ENCODE results near the gene INO80B. TPM values are rescaled to one million over a fixed set of nuclear protein-coding genes. Genes with fewer than 3 reads are reported as not detected.
A peak's percentile ranks its signal among the peaks of the same experiment; 100 is the strongest.
"Not testable (repeated sequence)": the region's sequence is repeated elsewhere in the genome, so short reads cannot be mapped to it uniquely, and the experiment has no call there.

INO80B gene
- total RNA-seq, 2 experiments from 2014 or later: 41.3 to 41.8 TPM

DNA sequence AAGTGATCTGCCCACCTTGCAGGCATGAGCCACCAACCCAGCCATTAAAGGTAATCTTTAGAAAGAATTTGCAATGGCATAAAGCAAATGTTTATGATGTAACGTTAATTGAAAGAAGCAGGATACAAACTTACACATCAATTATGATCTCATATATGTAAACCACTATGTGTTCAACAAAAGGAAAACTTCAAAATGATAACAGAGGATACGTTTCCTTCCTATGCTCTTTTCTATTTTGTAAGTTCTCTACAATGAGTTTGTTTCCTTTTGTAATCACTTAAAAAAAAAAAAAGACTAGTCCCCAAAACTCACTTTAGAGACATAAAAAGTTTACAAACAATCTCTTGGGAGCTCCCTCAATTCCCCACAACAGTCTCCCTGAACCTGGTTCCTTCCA, 34.9 kb upstream of the INO80B start:
- ATAC-seq (ENCODE audit: poor library complexity): no peak
- H3K36me3 Mint-ChIP-seq (ENCODE audit: low read depth): peaks cover 5% of the 10 kb centered on the region
- ChIA-PET CTCF (interaction anchor here (1.2 kb wide), 1 partner anchor 63 kb away, joined by 3 read pairs; the partner anchor contains the start of genes CCDC142 and TTC31), POLR2A (interaction anchor here (0.6 to 3.0 kb wide), 3 partner anchors 19 to 38 kb away, joined by 4 to 25 read pairs (median 15); partner anchors contain the start of gene WBP1)
- H3K4me3 ChIP-seq (ENCODE audit: low read length): no peak overlapping the region
- peaks cover 4% of the 10 kb centered on the region for H3K36me3 ChIP-seq (ENCODE audit: insufficient read depth, low read length)
- H3K4me1 ChIP-seq (ENCODE audit: insufficient read depth, low read length): peaks cover 31% of the 10 kb centered on the region
- peaks cover 0 to 3% of the 10 kb centered on the region in 2 experiments for H3K27me3 ChIP-seq (ENCODE audit: control insufficient read depth in 1 of 2, insufficient read depth in 2 of 2, low read length in 2 of 2)
- peak overlapping the region; percentile 76 for H3K4me3 Mint-ChIP-seq
- H3K9me3 ChIP-seq (ENCODE audit: control insufficient read depth in 1 of 2, insufficient read depth in 1 of 2, low read length in 2 of 2): peaks cover 0 to 2% of the 10 kb centered on the region in 2 experiments
- H3K27me3 Mint-ChIP-seq: no peaks in the 10 kb centered on the region
- H3K4me1 Mint-ChIP-seq (ENCODE audit: low read depth): peaks cover 48% of the 10 kb centered on the region
- TF ChIP-seq, protein P1, sequence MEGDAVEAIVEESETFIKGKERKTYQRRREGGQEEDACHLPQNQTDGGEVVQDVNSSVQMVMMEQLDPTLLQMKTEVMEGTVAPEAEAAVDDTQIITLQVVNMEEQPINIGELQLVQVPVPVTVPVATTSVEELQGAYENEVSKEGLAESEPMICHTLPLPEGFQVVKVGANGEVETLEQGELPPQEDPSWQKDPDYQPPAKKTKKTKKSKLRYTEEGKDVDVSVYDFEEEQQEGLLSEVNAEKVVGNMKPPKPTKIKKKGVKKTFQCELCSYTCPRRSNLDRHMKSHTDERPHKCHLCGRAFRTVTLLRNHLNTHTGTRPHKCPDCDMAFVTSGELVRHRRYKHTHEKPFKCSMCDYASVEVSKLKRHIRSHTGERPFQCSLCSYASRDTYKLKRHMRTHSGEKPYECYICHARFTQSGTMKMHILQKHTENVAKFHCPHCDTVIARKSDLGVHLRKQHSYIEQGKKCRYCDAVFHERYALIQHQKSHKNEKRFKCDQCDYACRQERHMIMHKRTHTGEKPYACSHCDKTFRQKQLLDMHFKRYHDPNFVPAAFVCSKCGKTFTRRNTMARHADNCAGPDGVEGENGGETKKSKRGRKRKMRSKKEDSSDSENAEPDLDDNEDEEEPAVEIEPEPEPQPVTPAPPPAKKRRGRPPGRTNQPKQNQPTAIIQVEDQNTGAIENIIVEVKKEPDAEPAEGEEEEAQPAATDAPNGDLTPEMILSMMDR (IDR thresholded peaks at IDR 0.05): no peak
- no peaks in the 10 kb centered on the region for H3K9me3 Mint-ChIP-seq
- H3K27ac ChIP-seq (ENCODE audit: low read depth in 1 of 2, low read length in 2 of 2): no peak overlapping the region
- intact Hi-C loops (cut with DNase I, micrococcal nuclease): loop anchor here in 1 of 2 experiments (2.0 to 5.0 kb wide), 2 partner anchors 35 to 52 kb away; partner anchors contain the start of genes INO80B and MRPL53
- peak in 1 of 14 experiments; percentile 10 for DNase-seq
- peak overlapping the region; percentile 96 for H3K27ac Mint-ChIP-seq

DNA sequence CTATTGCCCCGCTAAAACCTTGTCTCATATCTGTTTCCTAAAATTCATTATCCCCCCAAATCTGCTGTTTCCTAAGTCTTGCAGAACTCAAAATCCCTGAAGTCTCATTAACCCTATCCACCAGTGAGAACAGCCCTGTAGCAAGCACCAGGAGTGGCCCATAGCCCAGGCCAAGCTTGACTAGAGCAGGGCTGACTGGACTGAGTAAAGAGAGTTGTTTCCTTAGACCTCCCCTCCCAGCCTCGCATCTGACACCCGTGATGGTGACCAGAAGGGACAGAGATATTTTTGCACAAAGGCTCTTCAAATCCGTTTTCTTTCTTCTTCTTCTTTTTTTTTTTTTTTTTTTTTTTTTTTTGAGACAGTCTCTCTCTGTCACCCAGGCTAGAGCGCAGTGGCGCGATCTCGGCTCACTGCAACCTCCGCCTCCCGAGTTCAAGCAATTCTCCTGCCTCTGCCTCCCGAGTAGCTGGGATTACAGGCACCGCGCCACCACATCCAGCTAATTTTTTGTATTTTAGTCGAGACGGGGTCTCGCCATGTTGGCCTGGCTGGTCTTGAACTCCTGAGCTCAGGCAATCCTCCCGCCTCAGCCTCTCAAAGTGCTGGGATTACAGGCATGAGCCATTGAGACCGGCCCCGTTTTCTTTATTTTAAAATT, 34.3 kb upstream of the INO80B start:
- peak overlapping the region; percentile 100 for H3K4me3 Mint-ChIP-seq
- H3K27ac ChIP-seq (ENCODE audit: low read depth in 1 of 2, low read length in 2 of 2): peak overlapping the region; percentile 82 to 90
- not testable (repeated sequence) for H3K27me3 ChIP-seq (ENCODE audit: control insufficient read depth in 1 of 2, insufficient read depth in 2 of 2, low read length in 2 of 2); H3K36me3 Mint-ChIP-seq (ENCODE audit: low read depth); H3K9me3 ChIP-seq (ENCODE audit: control insufficient read depth in 1 of 2, insufficient read depth in 1 of 2, low read length in 2 of 2); H3K9me3 Mint-ChIP-seq; H3K36me3 ChIP-seq (ENCODE audit: insufficient read depth, low read length); H3K27me3 Mint-ChIP-seq; ATAC-seq (ENCODE audit: poor library complexity)
- POLR2A ChIA-PET: interaction anchor here (0.6 to 3.0 kb wide), 14 partner anchors 19 to 242 kb away, joined by 3 to 25 read pairs (median 4); partner anchors contain the start of genes INO80B, MOB1A, MRPL53 and TTC31
- H3K27ac Mint-ChIP-seq: peak overlapping the region; percentile 96
- peak in 1 of 14 experiments; percentile 15 for DNase-seq
- peaks cover 25% of the 10 kb centered on the region for H3K4me1 ChIP-seq (ENCODE audit: insufficient read depth, low read length)
- intact Hi-C loops (cut with DNase I, micrococcal nuclease): loop anchor here (1.0 to 5.0 kb wide), 4 partner anchors 34 to 63 kb away; partner anchors contain the start of genes INO80B (in 1 of the 2), MRPL53 (in 1 of the 2) and TTC31 (in 1 of the 2)
- H3K4me1 Mint-ChIP-seq (ENCODE audit: low read depth): peaks cover 44% of the 10 kb centered on the region
- peak overlapping the region; percentile 98 for H3K4me3 ChIP-seq (ENCODE audit: low read length)
- CTCF ChIA-PET: interaction anchor here (1.0 to 1.2 kb wide), 3 partner anchors 29 to 63 kb away, joined by 3 to 7 read pairs (median 6); partner anchors contain the start of genes CCDC142, INO80B and TTC31

DNA sequence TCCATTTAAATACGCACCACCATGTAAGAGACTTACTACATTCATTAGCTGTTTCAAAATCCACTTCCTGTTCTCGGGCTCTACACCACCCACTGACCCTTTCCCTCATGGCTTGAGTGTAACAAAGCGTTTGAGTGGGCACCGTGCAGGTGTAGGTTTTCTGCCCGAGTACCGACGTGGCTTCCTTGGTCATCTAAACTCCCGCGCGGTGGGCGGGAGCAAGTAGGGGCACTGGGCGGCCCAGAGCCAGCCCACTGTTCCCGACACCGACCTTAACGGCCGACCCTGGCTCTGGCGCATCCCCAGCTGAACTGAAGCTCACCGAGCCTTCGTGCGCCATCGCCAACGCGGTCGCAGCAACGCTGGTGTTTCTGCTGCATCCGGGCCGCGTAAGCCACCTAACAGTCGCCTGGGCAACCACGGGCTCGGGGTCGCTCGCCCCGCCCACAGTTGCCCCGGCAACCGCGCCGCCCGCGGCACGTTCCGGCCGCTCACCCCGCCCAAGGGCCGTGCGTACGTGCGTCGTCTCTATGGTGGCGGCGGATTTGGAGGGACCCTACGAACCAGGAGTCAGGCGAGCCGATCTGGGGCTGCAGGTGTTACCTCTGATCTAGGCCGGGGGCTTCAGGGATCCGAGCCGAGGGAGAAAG, 33.5 kb upstream of the INO80B start, which contains the start of the genes C2orf81 and WDR54:
C2orf81 (minus strand) TSS at position 399 of the 650 bp plus-strand sequence; CDS start at position 340, 59 bp downstream.
WDR54 (plus strand) TSS at position 510 of the 650 bp plus-strand sequence. CDS start 424 bp downstream, outside the sequence.
- H3K4me1 Mint-ChIP-seq (ENCODE audit: low read depth): peaks cover 39% of the 10 kb centered on the region
- TF ChIP-seq, protein P1 (IDR thresholded peaks at IDR 0.05): no peak
- ATAC-seq (ENCODE audit: poor library complexity): peak; percentile 82
- H3K27me3 Mint-ChIP-seq: no peaks in the 10 kb centered on the region
- Histone ChIP-seq H3K4me3 (ENCODE audit: low read length) (peak within 1 kb of the TSS; percentile 98), H3K9me3 (ENCODE audit: control insufficient read depth in 1 of 2, insufficient read depth in 1 of 2, low read length in 2 of 2) (no peaks in the 10 kb centered on the region), H3K27ac (ENCODE audit: low read depth in 1 of 2, low read length in 2 of 2) (peak within 1 kb of the TSS; percentile 82 to 98), H3K4me1 (ENCODE audit: insufficient read depth, low read length) (peaks cover 20% of the 10 kb centered on the region), H3K36me3 (ENCODE audit: insufficient read depth, low read length) (peaks cover 11% of the 10 kb centered on the region), H3K27me3 (ENCODE audit: control insufficient read depth in 1 of 2, insufficient read depth in 2 of 2, low read length in 2 of 2) (no peaks in the 10 kb centered on the region)
- POLR2A ChIA-PET: interaction anchor here (0.7 to 3.0 kb wide), 14 partner anchors 18 to 242 kb away, joined by 3 to 25 read pairs (median 5); partner anchors contain the start of genes CCDC142, INO80B, MOB1A and MRPL53
- peak within 1 kb of the TSS; percentile 100 for H3K4me3 Mint-ChIP-seq
- H3K9me3 Mint-ChIP-seq: no peaks in the 10 kb centered on the region
- intact Hi-C loops (cut with DNase I, micrococcal nuclease): loop anchor here (1.0 to 5.0 kb wide), 4 partner anchors 33 to 62 kb away; partner anchors contain the start of genes INO80B (in 1 of the 2), MRPL53 (in 1 of the 2) and TTC31 (in 1 of the 2)
- H3K36me3 Mint-ChIP-seq (ENCODE audit: low read depth): peaks cover 10% of the 10 kb centered on the region
- CTCF ChIA-PET: interaction anchor here (1.0 to 1.3 kb wide), 3 partner anchors 30 to 62 kb away, joined by 4 to 7 read pairs (median 6); partner anchors contain the start of genes CCDC142, INO80B and TTC31
- DNase-seq: peak; percentile 85 to 97 (median 94)
- peak within 1 kb of the TSS; percentile 96 for H3K27ac Mint-ChIP-seq

All from CD4-positive, alpha-beta T cell (primary cell).